ENCODE results near the gene PGLYRP2.

PGLYRP2 gene

DNA sequence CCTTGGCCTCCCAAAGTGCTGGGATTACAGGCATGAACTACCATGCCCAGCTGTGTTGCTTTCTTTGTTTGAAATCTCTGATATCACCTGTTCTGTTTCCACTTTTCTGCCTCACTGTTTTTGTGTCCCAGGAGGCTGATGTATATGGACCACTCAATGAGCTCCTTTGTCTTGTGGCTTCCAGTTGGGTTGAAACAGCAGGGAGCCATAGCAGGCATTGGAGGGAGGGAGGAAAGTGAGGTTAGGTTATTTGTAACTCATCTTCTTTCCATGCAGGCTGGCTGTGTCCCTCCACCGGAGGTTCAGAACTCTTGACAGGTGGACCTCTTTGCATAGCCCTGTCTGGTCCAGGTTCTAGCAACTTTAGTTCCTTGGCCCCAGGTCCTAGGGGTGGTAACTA is 23.0 kb upstream of the PGLYRP2 start:
- TF ChIP-seq CTCF (IDR thresholded peaks at IDR 0.05; ENCODE audit: poor library complexity, severe bottlenecking): no peak
- no peaks in the 10 kb centered on the region for H3K27me3 ChIP-seq (ENCODE audit: insufficient read depth, poor library complexity, severe bottlenecking)
- no peaks in the 10 kb centered on the region for H3K9me3 ChIP-seq (ENCODE audit: severe bottlenecking)
- no peak overlapping the region for H3K27ac ChIP-seq (ENCODE audit: poor library complexity, severe bottlenecking)
- ATAC-seq (ENCODE audit: low read depth) (no peak), DNase-seq (ENCODE audit: low spot score) (no peak)
- no peaks in the 10 kb centered on the region for H3K36me3 ChIP-seq (ENCODE audit: low read depth)
- no peaks in the 10 kb centered on the region for H3K4me1 ChIP-seq (ENCODE audit: insufficient read depth, poor library complexity, severe bottlenecking)
- H3K4me3 ChIP-seq (ENCODE audit: severe bottlenecking): no peak overlapping the region

- Histone ChIP-seq H3K27me3 (ENCODE audit: insufficient read depth, poor library complexity, severe bottlenecking) (no peaks in the 10 kb centered on the region), H3K9me3 (ENCODE audit: severe bottlenecking) (no peaks in the 10 kb centered on the region), H3K36me3 (ENCODE audit: low read depth) (no peaks in the 10 kb centered on the region), H3K4me3 (ENCODE audit: severe bottlenecking) (no peak overlapping the region), H3K27ac (ENCODE audit: poor library complexity, severe bottlenecking) (no peak overlapping the region), H3K4me1 (ENCODE audit: insufficient read depth, poor library complexity, severe bottlenecking) (no peaks in the 10 kb centered on the region)
- ATAC-seq (ENCODE audit: low read depth) (no peak), DNase-seq (ENCODE audit: low spot score) (no peak)
- TF ChIP-seq CTCF (IDR thresholded peaks at IDR 0.05; ENCODE audit: poor library complexity, severe bottlenecking): no peak
Observed at GRCh38 chr19:15501596-15501995, 22.3 kb upstream of the PGLYRP2 start.

GRCh38 chr19:15498910-15499309 is 19.6 kb upstream of the PGLYRP2 start:
- no peak for TF ChIP-seq CTCF (IDR thresholded peaks at IDR 0.05; ENCODE audit: poor library complexity, severe bottlenecking)
- H3K27ac ChIP-seq (ENCODE audit: poor library complexity, severe bottlenecking): no peak overlapping the region

DNA sequence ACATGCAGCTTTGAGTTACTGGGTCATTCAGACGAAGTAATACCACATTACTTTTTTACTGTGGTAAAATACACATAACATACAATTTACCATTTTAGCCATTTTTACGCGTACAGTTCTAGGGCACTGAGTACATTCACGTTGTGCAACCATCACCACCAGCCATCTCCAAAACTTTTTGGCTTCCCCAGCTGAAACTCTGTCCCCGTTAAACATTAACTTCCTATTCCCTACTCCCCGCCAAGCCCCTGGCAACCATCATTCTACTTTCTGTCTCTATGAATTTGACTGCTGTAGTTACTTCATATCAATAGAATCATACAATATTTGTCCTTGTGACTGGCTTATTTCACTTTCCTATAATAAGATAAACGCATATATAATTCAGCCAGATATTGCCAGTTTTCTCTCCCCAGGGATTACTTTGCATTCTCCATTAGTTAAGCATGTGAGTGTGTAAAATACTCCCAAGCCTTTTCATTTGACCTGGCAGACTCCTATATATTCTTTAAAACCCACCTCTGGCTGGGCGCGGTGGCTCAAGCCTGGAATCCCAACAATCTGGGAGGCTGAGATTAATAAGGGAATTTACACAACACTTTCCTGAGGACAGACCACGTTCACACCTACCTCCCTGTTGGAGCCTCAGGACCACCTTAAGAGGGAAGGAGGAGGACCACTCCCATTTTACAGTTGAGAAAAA is 19.0 kb upstream of the PGLYRP2 start:
- DNase-seq (ENCODE audit: low spot score) (no peak), ATAC-seq (ENCODE audit: low read depth) (no peak)
- Histone ChIP-seq H3K36me3 (ENCODE audit: low read depth) (no peaks in the 10 kb centered on the region), H3K27ac (ENCODE audit: poor library complexity, severe bottlenecking) (no peak overlapping the region), H3K9me3 (ENCODE audit: severe bottlenecking) (no peaks in the 10 kb centered on the region), H3K4me1 (ENCODE audit: insufficient read depth, poor library complexity, severe bottlenecking) (no peaks in the 10 kb centered on the region), H3K27me3 (ENCODE audit: insufficient read depth, poor library complexity, severe bottlenecking) (no peaks in the 10 kb centered on the region), H3K4me3 (ENCODE audit: severe bottlenecking) (no peak overlapping the region)
- no peak for TF ChIP-seq CTCF (IDR thresholded peaks at IDR 0.05; ENCODE audit: poor library complexity, severe bottlenecking)

More at GRCh38 chr19:15498910-15499309, 19.6 kb upstream of the PGLYRP2 start:
- no peaks in the 10 kb centered on the region for H3K27me3 ChIP-seq (ENCODE audit: insufficient read depth, poor library complexity, severe bottlenecking)
- no peaks in the 10 kb centered on the region for H3K4me1 ChIP-seq (ENCODE audit: insufficient read depth, poor library complexity, severe bottlenecking)
- no peak overlapping the region for H3K4me3 ChIP-seq (ENCODE audit: severe bottlenecking)
- ATAC-seq (ENCODE audit: low read depth) (no peak), DNase-seq (ENCODE audit: low spot score) (no peak)
- no peaks in the 10 kb centered on the region for H3K36me3 ChIP-seq (ENCODE audit: low read depth)
- no peaks in the 10 kb centered on the region for H3K9me3 ChIP-seq (ENCODE audit: severe bottlenecking)

GRCh38 chr19:15495151-15495550 is 15.8 kb upstream of the PGLYRP2 start:
- TF ChIP-seq CTCF (IDR thresholded peaks at IDR 0.05; ENCODE audit: poor library complexity, severe bottlenecking): no peak
- Histone ChIP-seq H3K9me3 (ENCODE audit: severe bottlenecking) (no peaks in the 10 kb centered on the region), H3K27ac (ENCODE audit: poor library complexity, severe bottlenecking) (no peak overlapping the region), H3K36me3 (ENCODE audit: low read depth) (no peaks in the 10 kb centered on the region), H3K4me1 (ENCODE audit: insufficient read depth, poor library complexity, severe bottlenecking) (no peaks in the 10 kb centered on the region), H3K27me3 (ENCODE audit: insufficient read depth, poor library complexity, severe bottlenecking) (no peaks in the 10 kb centered on the region), H3K4me3 (ENCODE audit: severe bottlenecking) (no peak overlapping the region)
- no peak for DNase-seq (ENCODE audit: low spot score)
- no peak for ATAC-seq (ENCODE audit: low read depth)
